ENCODE measurements around the gene ANKS6.

- TF ChIP-seq, protein P1, sequence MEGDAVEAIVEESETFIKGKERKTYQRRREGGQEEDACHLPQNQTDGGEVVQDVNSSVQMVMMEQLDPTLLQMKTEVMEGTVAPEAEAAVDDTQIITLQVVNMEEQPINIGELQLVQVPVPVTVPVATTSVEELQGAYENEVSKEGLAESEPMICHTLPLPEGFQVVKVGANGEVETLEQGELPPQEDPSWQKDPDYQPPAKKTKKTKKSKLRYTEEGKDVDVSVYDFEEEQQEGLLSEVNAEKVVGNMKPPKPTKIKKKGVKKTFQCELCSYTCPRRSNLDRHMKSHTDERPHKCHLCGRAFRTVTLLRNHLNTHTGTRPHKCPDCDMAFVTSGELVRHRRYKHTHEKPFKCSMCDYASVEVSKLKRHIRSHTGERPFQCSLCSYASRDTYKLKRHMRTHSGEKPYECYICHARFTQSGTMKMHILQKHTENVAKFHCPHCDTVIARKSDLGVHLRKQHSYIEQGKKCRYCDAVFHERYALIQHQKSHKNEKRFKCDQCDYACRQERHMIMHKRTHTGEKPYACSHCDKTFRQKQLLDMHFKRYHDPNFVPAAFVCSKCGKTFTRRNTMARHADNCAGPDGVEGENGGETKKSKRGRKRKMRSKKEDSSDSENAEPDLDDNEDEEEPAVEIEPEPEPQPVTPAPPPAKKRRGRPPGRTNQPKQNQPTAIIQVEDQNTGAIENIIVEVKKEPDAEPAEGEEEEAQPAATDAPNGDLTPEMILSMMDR (conservative IDR thresholded peaks at IDR 0.05; ENCODE audit: low read depth in 2 of 2): peak; percentile 79 to 89
- TF ChIP-seq, protein P2, sequence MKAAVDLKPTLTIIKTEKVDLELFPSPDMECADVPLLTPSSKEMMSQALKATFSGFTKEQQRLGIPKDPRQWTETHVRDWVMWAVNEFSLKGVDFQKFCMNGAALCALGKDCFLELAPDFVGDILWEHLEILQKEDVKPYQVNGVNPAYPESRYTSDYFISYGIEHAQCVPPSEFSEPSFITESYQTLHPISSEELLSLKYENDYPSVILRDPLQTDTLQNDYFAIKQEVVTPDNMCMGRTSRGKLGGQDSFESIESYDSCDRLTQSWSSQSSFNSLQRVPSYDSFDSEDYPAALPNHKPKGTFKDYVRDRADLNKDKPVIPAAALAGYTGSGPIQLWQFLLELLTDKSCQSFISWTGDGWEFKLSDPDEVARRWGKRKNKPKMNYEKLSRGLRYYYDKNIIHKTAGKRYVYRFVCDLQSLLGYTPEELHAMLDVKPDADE (IDR thresholded peaks at IDR 0.05): no peak
- no peak for TF ChIP-seq POLR2AphosphoS5 (IDR thresholded peaks at IDR 0.05; ENCODE audit: low read depth)
- no peak for TF ChIP-seq REST (IDR thresholded peaks at IDR 0.05; ENCODE audit: unreplicated experiment)
- TF ChIP-seq, protein P3, sequence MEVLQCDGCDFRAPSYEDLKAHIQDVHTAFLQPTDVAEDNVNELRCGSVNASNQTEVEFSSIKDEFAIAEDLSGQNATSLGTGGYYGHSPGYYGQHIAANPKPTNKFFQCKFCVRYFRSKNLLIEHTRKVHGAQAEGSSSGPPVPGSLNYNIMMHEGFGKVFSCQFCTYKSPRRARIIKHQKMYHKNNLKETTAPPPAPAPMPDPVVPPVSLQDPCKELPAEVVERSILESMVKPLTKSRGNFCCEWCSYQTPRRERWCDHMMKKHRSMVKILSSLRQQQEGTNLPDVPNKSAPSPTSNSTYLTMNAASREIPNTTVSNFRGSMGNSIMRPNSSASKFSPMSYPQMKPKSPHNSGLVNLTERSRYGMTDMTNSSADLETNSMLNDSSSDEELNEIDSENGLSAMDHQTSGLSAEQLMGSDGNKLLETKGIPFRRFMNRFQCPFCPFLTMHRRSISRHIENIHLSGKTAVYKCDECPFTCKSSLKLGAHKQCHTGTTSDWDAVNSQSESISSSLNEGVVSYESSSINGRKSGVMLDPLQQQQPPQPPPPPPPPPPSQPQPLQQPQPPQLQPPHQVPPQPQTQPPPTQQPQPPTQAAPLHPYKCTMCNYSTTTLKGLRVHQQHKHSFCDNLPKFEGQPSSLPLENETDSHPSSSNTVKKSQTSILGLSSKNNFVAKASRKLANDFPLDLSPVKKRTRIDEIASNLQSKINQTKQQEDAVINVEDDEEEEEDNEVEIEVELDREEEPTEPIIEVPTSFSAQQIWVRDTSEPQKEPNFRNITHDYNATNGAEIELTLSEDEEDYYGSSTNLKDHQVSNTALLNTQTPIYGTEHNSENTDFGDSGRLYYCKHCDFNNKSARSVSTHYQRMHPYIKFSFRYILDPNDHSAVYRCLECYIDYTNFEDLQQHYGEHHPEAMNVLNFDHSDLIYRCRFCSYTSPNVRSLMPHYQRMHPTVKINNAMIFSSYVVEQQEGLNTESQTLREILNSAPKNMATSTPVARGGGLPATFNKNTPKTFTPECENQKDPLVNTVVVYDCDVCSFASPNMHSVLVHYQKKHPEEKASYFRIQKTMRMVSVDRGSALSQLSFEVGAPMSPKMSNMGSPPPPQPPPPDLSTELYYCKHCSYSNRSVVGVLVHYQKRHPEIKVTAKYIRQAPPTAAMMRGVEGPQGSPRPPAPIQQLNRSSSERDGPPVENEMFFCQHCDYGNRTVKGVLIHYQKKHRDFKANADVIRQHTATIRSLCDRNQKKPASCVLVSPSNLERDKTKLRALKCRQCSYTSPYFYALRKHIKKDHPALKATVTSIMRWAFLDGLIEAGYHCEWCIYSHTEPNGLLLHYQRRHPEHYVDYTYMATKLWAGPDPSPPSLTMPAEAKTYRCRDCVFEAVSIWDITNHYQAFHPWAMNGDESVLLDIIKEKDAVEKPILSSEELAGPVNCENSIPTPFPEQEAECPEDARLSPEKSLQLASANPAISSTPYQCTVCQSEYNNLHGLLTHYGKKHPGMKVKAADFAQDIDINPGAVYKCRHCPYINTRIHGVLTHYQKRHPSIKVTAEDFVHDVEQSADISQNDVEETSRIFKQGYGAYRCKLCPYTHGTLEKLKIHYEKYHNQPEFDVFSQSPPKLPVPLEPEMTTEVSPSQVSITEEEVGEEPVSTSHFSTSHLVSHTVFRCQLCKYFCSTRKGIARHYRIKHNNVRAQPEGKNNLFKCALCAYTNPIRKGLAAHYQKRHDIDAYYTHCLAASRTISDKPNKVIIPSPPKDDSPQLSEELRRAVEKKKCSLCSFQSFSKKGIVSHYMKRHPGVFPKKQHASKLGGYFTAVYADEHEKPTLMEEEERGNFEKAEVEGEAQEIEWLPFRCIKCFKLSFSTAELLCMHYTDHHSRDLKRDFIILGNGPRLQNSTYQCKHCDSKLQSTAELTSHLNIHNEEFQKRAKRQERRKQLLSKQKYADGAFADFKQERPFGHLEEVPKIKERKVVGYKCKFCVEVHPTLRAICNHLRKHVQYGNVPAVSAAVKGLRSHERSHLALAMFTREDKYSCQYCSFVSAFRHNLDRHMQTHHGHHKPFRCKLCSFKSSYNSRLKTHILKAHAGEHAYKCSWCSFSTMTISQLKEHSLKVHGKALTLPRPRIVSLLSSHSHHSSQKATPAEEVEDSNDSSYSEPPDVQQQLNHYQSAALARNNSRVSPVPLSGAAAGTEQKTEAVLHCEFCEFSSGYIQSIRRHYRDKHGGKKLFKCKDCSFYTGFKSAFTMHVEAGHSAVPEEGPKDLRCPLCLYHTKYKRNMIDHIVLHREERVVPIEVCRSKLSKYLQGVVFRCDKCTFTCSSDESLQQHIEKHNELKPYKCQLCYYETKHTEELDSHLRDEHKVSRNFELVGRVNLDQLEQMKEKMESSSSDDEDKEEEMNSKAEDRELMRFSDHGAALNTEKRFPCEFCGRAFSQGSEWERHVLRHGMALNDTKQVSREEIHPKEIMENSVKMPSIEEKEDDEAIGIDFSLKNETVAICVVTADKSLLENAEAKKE (CRISPR knock-in tag; IDR thresholded peaks at IDR 0.05): no peak
- no peak for TF ChIP-seq EZH2 (IDR thresholded peaks at IDR 0.05; ENCODE audit: low read depth, unreplicated experiment)
- TF ChIP-seq EZH2phosphoT487 (IDR thresholded peaks at IDR 0.05; ENCODE audit: unreplicated experiment): no peak
- TF ChIP-seq JUNB (IDR thresholded peaks at IDR 0.05; ENCODE audit: unreplicated experiment): no peak
- no peak for TF ChIP-seq CREB1 (CRISPR knock-in tag; IDR thresholded peaks at IDR 0.05; ENCODE audit: low read depth)
- TF ChIP-seq ZNF114 (CRISPR knock-in tag; IDR thresholded peaks at IDR 0.05): no peak
- TF ChIP-seq ZNF331 (CRISPR knock-in tag; IDR thresholded peaks at IDR 0.05; ENCODE audit: low read depth): no peak
These were observed 20.4 kb downstream of the ANKS6 start for GRCh38 chr9:98775831-98776441.
